HG02759 (cell line): ENCODE results near the gene ASAH2B.

ENCODE experiments used
- ATAC-seq: cut with Tn5 transposase; IDR thresholded peaks from one replicate; pipeline ENCODE4 v1.9.1; 2021; ENCODE audit warnings: mild to moderate bottlenecking, moderate library complexity; ENCODE audit not compliant: unreplicated experiment

The ASAH2B gene

DNA sequence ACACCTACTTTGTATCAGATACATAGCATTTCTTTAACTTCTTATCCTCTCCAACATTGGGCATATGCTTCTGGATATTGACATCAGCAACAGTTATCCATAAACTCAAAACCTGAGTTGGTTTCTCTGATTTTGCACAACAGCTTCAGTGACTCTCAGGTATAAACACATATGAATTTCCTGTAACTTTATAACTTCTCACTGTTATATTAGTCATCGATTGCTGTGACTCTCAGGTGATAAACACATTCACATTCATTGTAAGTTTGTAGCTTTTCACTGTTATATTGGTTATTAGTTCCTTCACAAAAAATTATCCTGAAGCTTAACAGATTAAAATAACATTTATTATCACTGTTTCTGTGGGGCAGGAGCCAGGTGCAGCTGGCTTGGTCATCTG lies 57.0 kb downstream of the ASAH2B start:
- no peak for ATAC-seq

DNA sequence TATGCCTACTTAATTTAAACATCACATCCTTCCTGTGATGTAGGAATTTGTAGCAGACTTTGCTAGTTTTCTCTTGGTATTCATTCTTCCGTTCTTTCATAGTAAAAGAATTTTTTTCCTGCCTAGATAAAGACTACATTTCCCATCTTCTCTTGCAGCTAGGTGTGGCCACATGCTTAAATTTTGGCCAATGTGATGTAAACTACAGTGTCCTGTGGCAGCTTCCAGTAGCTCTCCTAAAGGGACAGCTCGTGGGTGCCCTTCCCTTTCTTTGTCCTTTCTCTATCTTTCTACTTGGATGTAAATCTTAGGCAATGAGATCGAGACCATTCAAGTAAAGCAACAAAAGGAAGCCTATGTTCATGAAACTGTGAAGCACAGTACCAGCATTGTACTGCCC lies 58.6 kb downstream of the ASAH2B start:
- ATAC-seq, result no peak

GRCh38 chr10:50799595-50799994 lies 59.9 kb downstream of the ASAH2B start:
- ATAC-seq, result no peak

DNA sequence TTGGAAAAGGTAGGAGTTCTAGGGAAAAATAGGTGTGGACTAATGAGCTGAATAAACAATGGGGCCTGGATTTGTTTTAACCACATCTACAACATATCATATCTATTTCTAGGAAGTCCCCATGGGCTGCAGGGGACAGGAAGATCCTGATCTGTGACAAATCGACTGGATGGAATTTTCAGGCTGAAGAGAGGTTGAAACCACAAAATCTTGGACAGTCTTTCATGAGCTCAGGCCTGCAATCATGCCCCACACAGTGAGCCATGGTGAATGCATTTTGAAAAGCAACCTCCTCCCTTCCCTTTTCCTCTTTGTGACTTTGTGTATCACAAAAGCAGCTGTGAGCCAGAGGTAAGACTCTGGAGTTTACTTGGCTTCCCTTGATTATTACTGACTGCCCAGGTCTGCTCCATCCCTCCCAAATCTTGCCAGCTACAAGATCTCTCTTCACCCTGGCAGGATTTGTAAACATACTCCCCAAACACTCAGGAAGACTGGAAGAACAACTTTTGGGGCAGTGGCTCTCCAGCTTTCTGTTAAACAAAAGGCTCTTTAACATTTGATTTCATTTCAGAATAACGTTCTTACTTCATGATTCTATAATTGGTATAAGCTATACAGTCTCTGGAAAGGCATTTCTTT lies 66.4 kb downstream of the ASAH2B start:
- no peak for ATAC-seq

DNA sequence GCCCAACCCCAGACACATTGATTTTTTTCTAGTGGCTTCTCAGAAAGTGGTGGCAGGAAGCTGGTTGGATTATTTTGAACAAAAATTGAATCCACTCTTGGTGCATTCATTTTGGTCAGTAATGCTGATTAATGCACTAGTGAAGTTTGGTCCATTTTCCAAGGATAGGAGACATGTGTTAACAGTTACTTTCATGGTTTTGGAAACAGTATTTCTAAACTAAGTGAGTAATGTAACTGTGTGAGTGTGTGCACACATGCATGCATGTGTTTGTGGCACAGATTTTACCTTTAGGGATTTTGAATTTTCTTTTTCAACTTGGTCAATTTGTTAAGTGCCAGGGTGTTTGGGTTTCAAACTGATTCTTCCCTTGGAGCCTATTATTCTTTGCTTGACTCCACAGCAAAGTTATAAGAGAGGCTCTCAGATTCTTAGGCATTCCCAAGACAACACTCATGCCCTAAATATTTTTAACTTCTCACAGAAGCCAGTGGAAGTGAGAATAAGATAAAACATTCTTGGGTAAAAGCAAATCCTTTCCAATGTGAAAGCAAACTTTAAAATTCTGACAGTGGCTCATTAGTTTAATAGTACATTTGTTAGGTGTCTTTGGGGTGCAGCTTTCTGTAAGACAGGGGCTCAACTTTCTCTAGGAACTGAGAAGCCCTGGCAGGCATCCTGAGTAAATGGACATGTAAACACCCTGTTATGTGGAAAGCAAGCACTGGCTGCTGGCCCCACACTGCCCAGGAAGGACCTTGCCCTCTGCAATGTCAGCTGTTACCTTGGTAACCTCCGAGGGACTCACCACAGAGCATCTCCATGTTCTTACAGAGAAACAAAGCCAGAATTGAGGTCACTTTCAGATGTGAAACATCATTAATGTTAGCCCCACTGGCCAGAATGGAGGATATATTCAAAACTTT lies 68.4 kb downstream of the ASAH2B start:
- ATAC-seq, result no peak
